Subcutaneous abdominal adipose tissue (tissue), 5 donors: ENCODE measurements around the gene LRCH1.

Experiments used
- H3K27ac ChIP-seq: one replicate; pipeline ENCODE4 v1.7.0; 2013; ENCODE audit warnings: low read depth, mild to moderate bottlenecking, inconsistent platforms, low read length, moderate library complexity
- H3K27me3 ChIP-seq, 5 donors: one replicate each; pipeline ENCODE4 v1.7.0; 2013; ENCODE audit warnings: low read length in 5 of 5, inconsistent platforms in 1 of 5; ENCODE audit not compliant: control insufficient read depth in 5 of 5, insufficient read depth in 4 of 5
- H3K36me3 ChIP-seq, 5 donors: one replicate each; pipeline ENCODE4 v1.7.0; 2013; ENCODE audit warnings: low read length in 5 of 5; ENCODE audit not compliant: control insufficient read depth in 5 of 5, insufficient read depth in 5 of 5
- H3K4me1 ChIP-seq, 5 donors: one replicate each; pipeline ENCODE4 v1.7.0; 2013; ENCODE audit warnings: low read length in 5 of 5, mild to moderate bottlenecking in 3 of 5, moderate library complexity in 1 of 5; ENCODE audit not compliant: control insufficient read depth in 5 of 5, insufficient read depth in 5 of 5
- H3K4me3 ChIP-seq, 5 donors: one replicate each; pipeline ENCODE4 v1.7.0; 2013; ENCODE audit warnings: low read length in 5 of 5, low read depth in 1 of 5
- H3K9ac ChIP-seq, 5 donors: one replicate each; pipeline ENCODE4 v1.7.0; 2013; ENCODE audit warnings: low read length in 5 of 5, mild to moderate bottlenecking in 4 of 5, moderate library complexity in 3 of 5
- H3K9me3 ChIP-seq, 5 donors: one replicate each; pipeline ENCODE4 v1.7.0; 2013; ENCODE audit warnings: low read length in 5 of 5; ENCODE audit not compliant: control insufficient read depth in 5 of 5
- donor health status: healthy.
- donor health status: healthy.
- donor health status: healthy.
- donor health status: healthy.
- donor health status: healthy.

LRCH1 gene

GRCh38 chr13:46782066-46782465 is 229.1 kb downstream of the LRCH1 start:
- no peak overlapping the region for H3K4me3 ChIP-seq
- no peaks in the 10 kb centered on the region for H3K4me1 ChIP-seq
- peaks cover 54 to 94% (median 73%) of the 10 kb centered on the region in 5 donors for H3K36me3 ChIP-seq
- H3K27me3 ChIP-seq, result no peaks in the 10 kb centered on the region
- no peaks in the 10 kb centered on the region for H3K9me3 ChIP-seq
- H3K9ac ChIP-seq, result no peak overlapping the region
- no peak overlapping the region for H3K27ac ChIP-seq

- H3K4me3 ChIP-seq, result no peak overlapping the region
- no peak overlapping the region for H3K27ac ChIP-seq
- peaks cover 54 to 91% (median 68%) of the 10 kb centered on the region in 5 donors for H3K36me3 ChIP-seq
- H3K27me3 ChIP-seq, result no peaks in the 10 kb centered on the region
- no peaks in the 10 kb centered on the region for H3K4me1 ChIP-seq
- no peaks in the 10 kb centered on the region for H3K9me3 ChIP-seq
- H3K9ac ChIP-seq, result no peak overlapping the region
These were observed 229.7 kb downstream of the LRCH1 start for GRCh38 chr13:46782691-46783090.

GRCh38 chr13:46783504-46783903 is 230.5 kb downstream of the LRCH1 start:
- peaks cover 53 to 87% (median 71%) of the 10 kb centered on the region in 5 donors for H3K36me3 ChIP-seq
- H3K27ac ChIP-seq, result no peak overlapping the region
- no peaks in the 10 kb centered on the region for H3K27me3 ChIP-seq
- H3K4me1 ChIP-seq, result no peaks in the 10 kb centered on the region
- H3K4me3 ChIP-seq, result no peak overlapping the region
- no peaks in the 10 kb centered on the region for H3K9me3 ChIP-seq
- no peak overlapping the region for H3K9ac ChIP-seq

DNA sequence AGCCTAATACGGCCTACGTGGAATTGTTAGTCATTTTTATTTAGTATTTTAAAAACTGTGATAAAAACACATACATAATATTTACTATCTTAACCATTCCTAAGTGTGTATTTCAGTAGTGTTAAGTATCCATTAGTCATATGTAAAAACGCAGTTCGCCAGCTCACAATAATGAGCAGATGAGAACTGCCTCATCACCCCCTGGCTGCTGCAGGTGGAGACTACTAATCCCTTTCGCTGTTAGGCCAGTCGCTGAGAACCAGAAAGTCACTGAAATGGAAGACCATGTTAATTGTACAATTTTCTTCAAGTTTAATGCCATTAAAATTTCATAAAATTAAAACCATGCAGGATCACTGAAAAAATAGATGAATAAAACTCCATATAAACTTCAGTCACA is 242.4 kb downstream of the LRCH1 start:
- peak overlapping the region in 1 of 5 donors; percentile 8 for H3K9ac ChIP-seq
- H3K4me1 ChIP-seq, result peaks cover 0 to 31% (median 29%) of the 10 kb centered on the region in 5 donors
- H3K27ac ChIP-seq, result no peak overlapping the region
- no peaks in the 10 kb centered on the region for H3K9me3 ChIP-seq
- H3K27me3 ChIP-seq, result no peaks in the 10 kb centered on the region
- peaks cover 7 to 11% (median 9%) of the 10 kb centered on the region in 5 donors for H3K36me3 ChIP-seq
- H3K4me3 ChIP-seq, result no peak overlapping the region

DNA sequence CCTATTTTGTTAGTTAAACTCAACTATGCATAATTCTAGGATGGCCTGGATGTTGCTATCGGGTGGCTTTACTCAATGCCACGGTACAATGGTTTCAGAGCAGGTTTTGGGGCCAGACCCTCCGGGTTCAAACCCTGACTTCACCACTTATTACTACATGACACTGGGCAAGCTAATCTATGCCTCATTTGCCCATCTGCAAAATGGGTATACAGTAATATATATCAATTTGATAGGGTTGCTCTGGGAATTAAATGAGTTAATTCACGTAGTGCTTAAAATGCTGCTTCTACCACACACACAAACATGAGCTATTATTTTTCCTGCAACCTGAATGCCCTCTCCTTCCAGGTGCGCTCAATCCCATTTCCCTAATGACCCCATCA is 243.2 kb downstream of the LRCH1 start:
- peak overlapping the region; percentile 79 to 97 (median 94) for H3K9ac ChIP-seq
- H3K4me1 ChIP-seq, result peaks cover 0 to 31% (median 29%) of the 10 kb centered on the region in 5 donors
- no peaks in the 10 kb centered on the region for H3K9me3 ChIP-seq
- H3K27me3 ChIP-seq, result no peaks in the 10 kb centered on the region
- peak overlapping the region; percentile 90 to 100 (median 98) for H3K4me3 ChIP-seq
- peaks cover 0 to 3% (median 1%) of the 10 kb centered on the region in 5 donors for H3K36me3 ChIP-seq
- peak overlapping the region; percentile 91 for H3K27ac ChIP-seq

- Histone ChIP-seq H3K27me3 (no peaks in the 10 kb centered on the region), H3K27ac (peak within 1 kb of the TSS; percentile 91), H3K4me3 (peak within 1 kb of the TSS; percentile 90 to 100 (median 98)), H3K4me1 (peaks cover 0 to 31% (median 29%) of the 10 kb centered on the region in 5 donors), H3K9me3 (no peaks in the 10 kb centered on the region), H3K36me3 (no peaks in the 10 kb centered on the region), H3K9ac (peak within 1 kb of the TSS; percentile 79 to 97 (median 94))
These were observed 243.8 kb downstream of the LRCH1 start, which contains the start of gene ESD for GRCh38 chr13:46796515-46797474. Gene ESD, minus strand, starts transcription at chr13:46797161. Its CDS starts 5,748 bp downstream, at chr13:46791413.

- peak overlapping the region; percentile 91 for H3K27ac ChIP-seq
- H3K9ac ChIP-seq, result peak overlapping the region; percentile 60 to 97 (median 94)
- H3K4me3 ChIP-seq, result peak overlapping the region; percentile 80 to 100 (median 98)
- H3K9me3 ChIP-seq, result no peaks in the 10 kb centered on the region
- H3K4me1 ChIP-seq, result peaks cover 0 to 31% (median 29%) of the 10 kb centered on the region in 5 donors
- no peaks in the 10 kb centered on the region for H3K27me3 ChIP-seq
- H3K36me3 ChIP-seq, result no peaks in the 10 kb centered on the region
These were observed 244.7 kb downstream of the LRCH1 start for GRCh38 chr13:46797501-46798237.

DNA sequence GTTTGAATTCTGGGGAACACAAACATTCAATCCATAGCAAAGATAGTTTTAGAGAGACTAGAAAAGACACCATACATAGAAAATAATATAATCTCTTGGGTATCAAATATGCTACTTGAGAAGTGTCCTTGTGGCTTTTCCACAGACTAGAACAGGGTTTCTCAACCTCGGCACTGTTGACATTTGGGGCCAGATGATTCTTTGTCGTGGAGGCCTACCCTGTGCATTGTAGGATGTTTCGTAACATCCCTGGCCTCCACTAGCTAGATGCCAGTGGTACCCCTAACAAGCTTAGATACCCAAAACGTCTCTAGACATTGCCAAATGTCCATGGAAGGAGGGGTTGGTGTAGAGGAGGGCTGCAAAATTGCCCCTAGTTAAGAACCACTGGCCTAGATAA is 246.2 kb downstream of the LRCH1 start:
- Histone ChIP-seq H3K9me3 (no peaks in the 10 kb centered on the region), H3K4me1 (peaks cover 0 to 30% (median 26%) of the 10 kb centered on the region in 5 donors), H3K27ac (no peak overlapping the region), H3K27me3 (no peaks in the 10 kb centered on the region), H3K4me3 (no peak overlapping the region), H3K36me3 (no peaks in the 10 kb centered on the region), H3K9ac (no peak overlapping the region)

DNA sequence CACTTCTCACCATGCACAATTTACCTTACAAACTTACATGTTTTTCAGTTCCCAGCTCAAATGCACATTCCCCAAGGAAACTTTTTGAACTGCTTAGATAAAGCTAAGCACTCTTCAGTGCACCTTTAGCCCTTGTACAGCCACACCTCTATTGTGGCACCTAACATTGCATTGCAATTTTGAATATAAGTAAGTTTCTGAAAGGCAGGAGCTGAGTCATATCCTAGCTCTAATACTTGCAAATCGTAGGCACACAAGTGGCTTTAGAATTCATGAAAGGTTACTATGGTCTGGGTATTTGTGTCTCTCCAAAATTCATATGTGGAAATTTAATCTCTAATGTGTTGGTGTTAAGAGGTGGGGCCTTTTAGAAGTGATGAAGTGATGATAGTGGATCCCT is 248.9 kb downstream of the LRCH1 start:
- Histone ChIP-seq H3K27me3 (no peaks in the 10 kb centered on the region), H3K4me1 (peaks cover 0 to 8% (median 8%) of the 10 kb centered on the region in 5 donors), H3K36me3 (no peaks in the 10 kb centered on the region), H3K9ac (no peak overlapping the region), H3K4me3 (no peak overlapping the region), H3K9me3 (no peaks in the 10 kb centered on the region), H3K27ac (no peak overlapping the region)
